HG02943 (cell line): Measurements from ENCODE around the gene KRTAP10-2.
"Not testable (repeated sequence)": the region's sequence is repeated elsewhere in the genome, so short reads cannot be mapped to it uniquely, and the experiment has no call there.

Source experiments
- ATAC-seq: cut with Tn5 transposase; IDR thresholded peaks from one replicate; pipeline ENCODE4 v1.9.1; 2021; ENCODE audit warnings: mild to moderate bottlenecking, low read depth, moderate library complexity; ENCODE audit not compliant: unreplicated experiment

Gene KRTAP10-2

GRCh38 chr21:44551340-44551961 lies at the start of gene KRTAP10-2:
TSS of gene KRTAP10-2 (minus strand) at chr21:44551505. CDS start at chr21:44551458, 47 bp downstream.
- no peak for ATAC-seq

GRCh38 chr21:44601091-44601490 lies 49.8 kb upstream of the KRTAP10-2 start:
- not testable (repeated sequence) for ATAC-seq

- not testable (repeated sequence) for ATAC-seq
Observed at GRCh38 chr21:44600118-44600978, 49.0 kb upstream of the KRTAP10-2 start, which contains the start of gene KRTAP10-7. TSS of gene KRTAP10-7 (plus strand) at chr21:44600597. CDS start at chr21:44600622, 25 bp downstream.

GRCh38 chr21:44599264-44600029 lies 48.1 kb upstream of the KRTAP10-2 start:
- no peak for ATAC-seq

- ATAC-seq = no peak
Observed at GRCh38 chr21:44598061-44598460, 46.8 kb upstream of the KRTAP10-2 start.

- ATAC-seq = no peak
Observed at GRCh38 chr21:44596068-44596725, 44.9 kb upstream of the KRTAP10-2 start.

- ATAC-seq = no peak
Observed at GRCh38 chr21:44595524-44595923, 44.2 kb upstream of the KRTAP10-2 start.

GRCh38 chr21:44594406-44594916 lies 43.2 kb upstream of the KRTAP10-2 start:
- no peak for ATAC-seq

GRCh38 chr21:44593598-44594405 lies 42.5 kb upstream of the KRTAP10-2 start:
- ATAC-seq = no peak

- no peak for ATAC-seq
Observed at GRCh38 chr21:44592446-44593311, 41.4 kb upstream of the KRTAP10-2 start, which contains the start of gene KRTAP10-6. TSS of gene KRTAP10-6 (minus strand) at chr21:44592505. CDS start at chr21:44592484, 21 bp downstream.

GRCh38 chr21:44591801-44592130 lies 40.5 kb upstream of the KRTAP10-2 start:
- ATAC-seq = not testable (repeated sequence)

- not testable (repeated sequence) for ATAC-seq
Observed at GRCh38 chr21:44590897-44591800, 39.8 kb upstream of the KRTAP10-2 start.

GRCh38 chr21:44590311-44590721 lies 39.0 kb upstream of the KRTAP10-2 start:
- no peak for ATAC-seq

- no peak for ATAC-seq
Observed at GRCh38 chr21:44589586-44590305, 38.4 kb upstream of the KRTAP10-2 start.

GRCh38 chr21:44589094-44589493 lies 37.8 kb upstream of the KRTAP10-2 start:
- ATAC-seq = no peak

- no peak for ATAC-seq
Observed at GRCh38 chr21:44585892-44586291, 34.6 kb upstream of the KRTAP10-2 start.

GRCh38 chr21:44583800-44584147 lies 32.5 kb upstream of the KRTAP10-2 start:
- no peak for ATAC-seq
